Measurements from ENCODE around the gene TLCD5.

TLCD5 gene

GRCh38 chr11:120365512-120365911, 40.4 kb downstream of the TLCD5 start:
- Histone ChIP-seq H3K4me1 (ENCODE audit: control insufficient read depth in 5 of 5, insufficient read depth in 5 of 5, low read length in 5 of 5) (peaks cover 0 to 8% (median 0%) of the 10 kb centered on the region in 5 donors), H3K27ac (ENCODE audit: low read depth, low read length) (no peak overlapping the region), H3K9ac (ENCODE audit: low read length in 5 of 5) (no peak overlapping the region), H3K36me3 (ENCODE audit: control insufficient read depth in 5 of 5, insufficient read depth in 5 of 5, low read length in 5 of 5) (no peaks in the 10 kb centered on the region), H3K4me3 (ENCODE audit: low read depth in 1 of 5, low read length in 5 of 5) (no peak overlapping the region), H3K9me3 (ENCODE audit: control insufficient read depth in 5 of 5, low read length in 5 of 5) (no peaks in the 10 kb centered on the region), H3K27me3 (ENCODE audit: control insufficient read depth in 5 of 5, insufficient read depth in 4 of 5, low read length in 5 of 5) (no peaks in the 10 kb centered on the region)

- Histone ChIP-seq H3K27ac (ENCODE audit: low read depth, low read length) (no peak overlapping the region), H3K36me3 (ENCODE audit: control insufficient read depth in 5 of 5, insufficient read depth in 5 of 5, low read length in 5 of 5) (no peaks in the 10 kb centered on the region), H3K4me3 (ENCODE audit: low read depth in 1 of 5, low read length in 5 of 5) (no peak overlapping the region), H3K4me1 (ENCODE audit: control insufficient read depth in 5 of 5, insufficient read depth in 5 of 5, low read length in 5 of 5) (peaks cover 0 to 8% (median 4%) of the 10 kb centered on the region in 5 donors), H3K9ac (ENCODE audit: low read length in 5 of 5) (no peak overlapping the region), H3K9me3 (ENCODE audit: control insufficient read depth in 5 of 5, low read length in 5 of 5) (no peaks in the 10 kb centered on the region), H3K27me3 (ENCODE audit: control insufficient read depth in 5 of 5, insufficient read depth in 4 of 5, low read length in 5 of 5) (no peaks in the 10 kb centered on the region)
These were observed 47.2 kb downstream of the TLCD5 start for GRCh38 chr11:120372296-120372695.

GRCh38 chr11:120375076-120375475, 50.0 kb downstream of the TLCD5 start:
- Histone ChIP-seq H3K9me3 (ENCODE audit: control insufficient read depth in 5 of 5, low read length in 5 of 5) (peaks cover 0 to 4% (median 0%) of the 10 kb centered on the region in 5 donors), H3K27me3 (ENCODE audit: control insufficient read depth in 5 of 5, insufficient read depth in 4 of 5, low read length in 5 of 5) (no peaks in the 10 kb centered on the region), H3K36me3 (ENCODE audit: control insufficient read depth in 5 of 5, insufficient read depth in 5 of 5, low read length in 5 of 5) (no peaks in the 10 kb centered on the region), H3K27ac (ENCODE audit: low read depth, low read length) (no peak overlapping the region), H3K4me1 (ENCODE audit: control insufficient read depth in 5 of 5, insufficient read depth in 5 of 5, low read length in 5 of 5) (peaks cover 0 to 12% (median 8%) of the 10 kb centered on the region in 5 donors), H3K9ac (ENCODE audit: low read length in 5 of 5) (no peak overlapping the region), H3K4me3 (ENCODE audit: low read depth in 1 of 5, low read length in 5 of 5) (no peak overlapping the region)

DNA sequence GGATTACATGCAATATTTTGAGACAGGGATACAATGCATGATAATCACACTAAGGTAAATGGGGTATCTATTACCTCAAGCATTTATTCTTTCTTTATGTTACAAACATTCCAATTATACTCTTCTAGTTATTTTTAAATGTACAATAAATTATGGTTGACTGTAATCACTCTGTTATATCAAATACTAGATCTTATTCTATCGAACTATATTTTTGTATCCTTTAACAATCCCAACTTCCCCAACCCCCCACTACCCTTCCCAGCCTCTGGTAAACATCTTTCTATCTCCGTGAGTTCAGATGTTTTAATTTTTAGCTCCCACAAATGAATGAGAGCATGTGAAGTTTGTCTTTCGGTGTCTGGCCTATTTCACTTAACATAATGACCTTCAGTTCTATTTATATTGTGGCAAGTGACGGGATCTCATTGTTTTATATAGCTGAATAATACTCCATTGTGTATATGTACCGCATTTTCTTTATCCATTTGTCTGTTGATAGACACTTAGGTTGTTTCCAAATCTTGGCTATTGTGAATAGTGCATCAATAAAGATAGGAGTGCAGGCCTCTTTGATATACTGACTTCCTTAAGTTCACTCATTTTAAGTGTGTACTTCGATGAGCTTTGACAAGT, 51.6 kb downstream of the TLCD5 start:
- H3K36me3 ChIP-seq (ENCODE audit: control insufficient read depth in 5 of 5, insufficient read depth in 5 of 5, low read length in 5 of 5), result no peaks in the 10 kb centered on the region

GRCh38 chr11:120378474-120378873, 53.4 kb downstream of the TLCD5 start:
- Histone ChIP-seq H3K36me3 (ENCODE audit: control insufficient read depth in 5 of 5, insufficient read depth in 5 of 5, low read length in 5 of 5) (no peaks in the 10 kb centered on the region), H3K27ac (ENCODE audit: low read depth, low read length) (no peak overlapping the region), H3K27me3 (ENCODE audit: control insufficient read depth in 5 of 5, insufficient read depth in 4 of 5, low read length in 5 of 5) (no peaks in the 10 kb centered on the region), H3K4me3 (ENCODE audit: low read depth in 1 of 5, low read length in 5 of 5) (no peak overlapping the region), H3K9me3 (ENCODE audit: control insufficient read depth in 5 of 5, low read length in 5 of 5) (peaks cover 0 to 4% (median 0%) of the 10 kb centered on the region in 5 donors), H3K9ac (ENCODE audit: low read length in 5 of 5) (no peak overlapping the region), H3K4me1 (ENCODE audit: control insufficient read depth in 5 of 5, insufficient read depth in 5 of 5, low read length in 5 of 5) (peaks cover 0 to 10% (median 4%) of the 10 kb centered on the region in 5 donors)

More for the DNA sequence above, 51.6 kb downstream of the TLCD5 start:
- Histone ChIP-seq H3K27ac (ENCODE audit: low read depth, low read length) (no peak overlapping the region), H3K4me1 (ENCODE audit: control insufficient read depth in 5 of 5, insufficient read depth in 5 of 5, low read length in 5 of 5) (peaks cover 0 to 10% (median 5%) of the 10 kb centered on the region in 5 donors), H3K9me3 (ENCODE audit: control insufficient read depth in 5 of 5, low read length in 5 of 5) (peaks cover 0 to 4% (median 0%) of the 10 kb centered on the region in 5 donors), H3K9ac (ENCODE audit: low read length in 5 of 5) (no peak overlapping the region), H3K4me3 (ENCODE audit: low read depth in 1 of 5, low read length in 5 of 5) (no peak overlapping the region), H3K27me3 (ENCODE audit: control insufficient read depth in 5 of 5, insufficient read depth in 4 of 5, low read length in 5 of 5) (no peaks in the 10 kb centered on the region)

- Histone ChIP-seq H3K4me3 (ENCODE audit: low read depth in 1 of 5, low read length in 5 of 5) (no peak overlapping the region), H3K27me3 (ENCODE audit: control insufficient read depth in 5 of 5, insufficient read depth in 4 of 5, low read length in 5 of 5) (no peaks in the 10 kb centered on the region), H3K4me1 (ENCODE audit: control insufficient read depth in 5 of 5, insufficient read depth in 5 of 5, low read length in 5 of 5) (peaks cover 0 to 26% (median 8%) of the 10 kb centered on the region in 5 donors), H3K27ac (ENCODE audit: low read depth, low read length) (no peak overlapping the region), H3K9ac (ENCODE audit: low read length in 5 of 5) (no peak overlapping the region), H3K36me3 (ENCODE audit: control insufficient read depth in 5 of 5, insufficient read depth in 5 of 5, low read length in 5 of 5) (no peaks in the 10 kb centered on the region), H3K9me3 (ENCODE audit: control insufficient read depth in 5 of 5, low read length in 5 of 5) (peaks cover 0 to 4% (median 0%) of the 10 kb centered on the region in 5 donors)
These were observed 56.3 kb downstream of the TLCD5 start for GRCh38 chr11:120381401-120381800.
